CMK (cell line): ENCODE measurements around the gene TTLL11.
"Not testable (repeated sequence)": the region's sequence is repeated elsewhere in the genome, so short reads cannot be mapped to it uniquely, and the experiment has no call there.

Experiments
- DNase-seq: peaks from one replicate; pipeline ENCODE4 v3.0.0-alpha.2; 2010; ENCODE audit warnings: low read depth

TTLL11 gene

DNA sequence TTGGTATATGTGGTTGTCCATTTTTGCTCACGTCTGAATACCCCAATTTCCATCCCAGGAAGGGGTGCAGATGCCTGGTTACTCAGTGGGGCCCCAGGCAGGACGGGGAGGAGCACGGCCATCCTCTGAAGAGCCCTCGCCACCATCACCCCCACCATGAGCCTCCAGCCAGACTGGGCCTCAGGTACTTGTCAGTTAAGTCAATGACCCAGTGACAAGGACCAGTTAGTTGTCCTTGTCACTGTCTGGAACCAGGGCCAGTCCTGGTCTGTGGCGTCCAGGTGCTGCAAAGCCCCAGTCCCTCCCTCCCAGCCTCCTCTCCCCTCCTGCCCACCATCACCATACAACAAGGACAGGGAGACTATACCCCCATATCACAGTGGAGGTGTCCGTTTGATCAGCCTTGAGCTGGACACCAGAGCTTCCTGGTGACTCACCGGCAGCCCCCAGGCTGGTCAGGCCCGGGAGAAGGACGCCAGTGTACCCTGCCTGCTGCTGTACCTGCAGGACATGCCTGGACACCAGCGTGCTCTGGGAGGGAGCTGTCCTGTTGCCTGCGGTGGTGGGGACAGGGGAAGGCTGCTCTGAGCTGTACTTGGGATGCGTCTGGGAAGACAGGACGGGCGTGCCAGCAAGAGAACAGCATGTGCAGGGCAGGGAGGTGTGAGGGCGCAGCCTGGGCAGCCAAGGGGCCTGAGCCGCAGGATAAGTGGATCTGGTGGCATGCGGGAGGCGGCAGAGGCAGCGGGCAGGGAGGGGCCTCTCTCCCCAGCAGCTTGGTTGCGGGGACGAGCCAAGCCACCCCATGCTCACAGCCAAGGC is 32.6 kb upstream of the TTLL11 start:
- DNase-seq = no peak

DNA sequence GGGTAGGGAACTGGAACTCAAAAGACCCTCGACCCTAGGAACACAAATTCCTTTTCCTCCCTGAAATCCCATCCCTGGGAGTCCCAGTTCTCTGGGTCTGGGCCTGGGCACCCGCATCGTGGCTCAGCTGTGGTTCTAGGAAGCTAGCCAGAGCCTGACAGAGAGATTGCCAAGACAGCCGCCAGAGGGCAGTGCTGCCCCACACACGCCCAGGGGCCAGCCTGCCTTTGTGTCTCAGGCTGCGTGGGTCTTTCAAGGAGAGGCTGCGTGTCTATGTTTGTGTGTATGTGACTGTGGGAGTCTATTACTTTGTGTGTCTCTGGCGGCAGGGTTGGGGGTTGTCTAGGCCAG is 32.0 kb upstream of the TTLL11 start:
- DNase-seq = peak; percentile 49

DNA sequence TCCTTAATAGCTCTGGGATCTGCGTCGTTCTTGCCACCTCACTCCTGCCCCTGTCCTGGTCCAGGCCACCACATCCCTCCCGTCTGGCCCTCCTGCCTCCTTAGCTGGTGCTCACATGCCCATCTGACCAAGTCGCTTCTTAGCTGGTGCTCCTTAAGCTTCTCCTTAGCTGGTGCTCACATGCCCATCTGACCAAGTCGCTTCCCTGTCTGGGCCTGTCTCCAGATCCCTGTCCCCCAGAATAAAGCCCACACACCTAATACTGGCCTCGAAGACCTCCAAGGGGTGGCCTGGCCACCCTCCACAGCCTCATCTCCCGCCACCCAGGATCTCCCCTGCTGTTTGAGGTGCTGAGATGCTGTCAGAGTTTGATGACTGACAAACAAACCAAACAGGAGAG is 31.4 kb upstream of the TTLL11 start:
- DNase-seq = no peak

DNA sequence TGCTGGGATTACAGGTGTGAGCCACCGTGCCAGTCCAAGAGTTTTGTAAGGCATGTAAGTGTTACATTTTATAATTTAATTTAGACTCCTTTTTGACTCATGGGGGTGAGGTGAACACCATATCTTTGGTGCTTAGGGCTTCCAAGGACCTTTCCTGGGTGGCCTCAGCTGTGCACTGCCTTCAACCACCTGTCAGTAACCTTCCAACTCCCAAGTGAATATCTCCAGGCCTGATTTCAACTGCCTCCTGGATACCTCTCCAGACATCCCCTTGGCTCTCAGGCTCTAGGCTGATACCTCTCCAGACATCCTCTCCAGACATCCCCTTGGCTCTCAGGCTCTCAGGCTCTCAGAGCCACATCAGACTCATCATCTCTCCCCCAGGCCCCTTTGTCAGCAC is 30.9 kb upstream of the TTLL11 start:
- DNase-seq = no peak

DNA sequence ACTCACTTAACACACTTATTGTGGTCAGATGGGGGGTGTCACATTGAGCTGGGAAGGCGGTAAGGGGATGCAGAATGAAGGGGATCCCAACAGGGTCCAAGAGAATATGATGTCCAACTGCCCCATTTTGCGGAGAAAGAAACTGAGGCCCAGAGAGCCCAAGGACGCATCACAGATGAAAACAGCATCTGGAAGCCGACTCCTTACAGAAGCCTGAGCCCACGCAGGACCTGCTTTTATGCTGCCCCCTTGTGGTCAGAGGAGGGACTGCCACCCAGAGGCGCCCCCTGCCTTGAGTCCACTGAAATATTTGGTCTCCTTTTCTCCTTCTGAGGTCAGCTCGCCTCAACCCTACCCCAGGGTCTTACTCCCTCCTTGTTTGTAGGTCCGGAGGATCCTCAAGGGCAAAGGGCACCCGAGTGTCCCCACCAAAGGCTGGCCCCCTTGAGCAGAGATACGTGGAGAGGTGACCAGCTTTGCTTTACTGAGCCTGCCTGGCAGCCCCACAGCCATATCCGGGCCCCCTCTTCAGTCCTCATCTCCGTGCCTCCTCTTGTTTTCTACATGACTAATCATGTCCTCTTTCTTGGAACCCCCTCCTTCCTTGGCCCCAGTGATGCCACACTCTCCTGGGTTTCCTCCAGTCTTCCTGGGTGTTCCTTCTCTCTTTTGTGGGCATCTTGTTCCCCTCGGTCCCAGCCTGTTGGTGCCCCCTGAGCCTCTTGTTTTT is 30.0 kb upstream of the TTLL11 start:
- DNase-seq = peak; percentile 61

DNA sequence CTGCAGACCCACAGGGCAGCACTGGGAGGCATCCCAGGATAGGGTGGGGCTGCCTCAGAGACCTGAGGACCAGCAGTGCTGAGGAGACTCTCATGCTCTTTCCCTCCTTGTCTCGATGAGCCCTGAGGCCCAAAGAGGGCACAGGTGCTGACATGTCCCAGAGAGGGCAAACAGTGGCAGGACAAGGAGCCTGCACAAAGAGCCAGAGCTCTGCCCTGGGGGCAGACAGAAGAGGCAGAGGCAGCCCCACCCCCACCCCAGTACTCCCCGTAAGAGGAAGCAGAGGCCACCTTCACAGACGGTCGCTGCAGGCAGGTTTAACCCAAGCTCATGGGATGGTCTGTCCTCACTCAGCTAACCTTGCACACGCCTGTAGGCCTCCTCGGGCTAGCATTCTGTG is 29.4 kb upstream of the TTLL11 start:
- DNase-seq = no peak

DNA sequence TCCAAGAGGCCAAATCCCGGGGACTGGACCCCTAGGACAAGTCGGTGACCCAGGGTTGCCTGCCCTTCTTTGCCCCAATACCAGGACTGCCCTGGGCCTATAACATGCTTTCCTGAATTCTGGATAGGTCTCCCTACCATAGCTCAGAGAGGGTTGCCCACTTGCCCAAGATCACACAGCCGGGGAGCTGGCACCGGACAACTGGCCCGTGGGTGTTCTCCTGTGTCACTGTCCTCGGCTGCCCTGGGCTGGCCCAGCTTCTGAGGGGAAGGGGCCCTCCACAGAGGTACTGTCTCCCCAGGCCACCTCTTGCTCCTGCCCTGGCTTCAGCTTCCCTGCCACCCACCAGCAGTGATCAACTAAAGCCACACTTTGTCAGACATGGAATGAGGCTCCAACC is 28.8 kb upstream of the TTLL11 start:
- DNase-seq = no peak

DNA sequence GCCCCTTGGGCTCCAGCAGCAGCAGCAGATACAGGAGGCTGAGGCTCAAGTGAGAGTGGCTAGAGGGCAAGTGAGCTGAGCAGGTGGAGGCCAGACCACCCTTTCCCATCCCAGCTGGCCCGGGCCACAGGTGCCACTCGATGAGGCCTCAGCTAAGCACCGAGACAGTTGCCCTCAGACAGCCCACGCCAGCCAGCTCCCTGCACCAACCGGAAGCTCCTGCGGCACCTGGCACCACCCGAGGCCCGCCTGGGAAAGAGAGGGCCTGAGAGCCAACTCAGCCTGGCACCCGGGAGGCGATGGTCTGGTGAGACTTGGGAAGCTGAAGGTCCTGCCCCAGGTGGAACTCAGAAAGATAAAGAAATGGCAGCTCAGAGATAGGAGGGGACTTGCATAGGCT is 28.3 kb upstream of the TTLL11 start:
- DNase-seq = no peak

DNA sequence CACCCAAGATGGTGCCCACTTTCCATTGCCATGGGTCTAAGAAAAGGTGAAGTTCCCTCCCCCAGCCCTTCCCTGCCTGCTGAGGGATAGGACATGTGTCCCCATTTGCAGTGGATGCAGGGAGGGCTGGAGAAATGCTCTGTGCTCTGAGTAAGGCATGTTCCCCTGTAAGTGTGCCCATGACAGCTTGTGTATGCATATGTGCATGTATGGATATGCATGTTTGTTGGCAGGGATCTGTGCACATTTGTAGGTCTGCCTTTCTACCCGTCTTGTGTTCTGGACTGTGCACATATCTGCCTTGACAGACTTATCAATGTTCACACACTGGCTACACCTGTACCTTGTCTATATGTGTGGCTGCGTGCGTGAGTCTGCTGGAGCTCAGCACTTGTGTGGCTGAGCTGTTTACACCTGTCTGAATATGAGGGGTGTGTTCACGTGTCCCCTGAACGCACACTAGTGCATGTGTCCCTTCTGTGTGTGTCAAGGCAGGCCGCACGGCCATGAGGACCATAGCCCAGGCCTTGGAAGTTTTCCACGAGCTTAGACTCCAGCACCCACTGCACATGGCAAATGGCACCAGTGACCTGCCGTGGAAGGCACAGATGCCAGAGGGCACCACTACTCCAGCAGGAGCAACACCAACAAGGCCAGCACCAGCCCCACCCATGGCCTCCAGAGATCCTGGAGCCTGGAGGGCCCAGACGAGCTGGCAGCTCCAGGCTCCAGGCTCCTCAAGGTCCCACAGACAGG is 27.4 kb upstream of the TTLL11 start:
- no peak for DNase-seq

DNA sequence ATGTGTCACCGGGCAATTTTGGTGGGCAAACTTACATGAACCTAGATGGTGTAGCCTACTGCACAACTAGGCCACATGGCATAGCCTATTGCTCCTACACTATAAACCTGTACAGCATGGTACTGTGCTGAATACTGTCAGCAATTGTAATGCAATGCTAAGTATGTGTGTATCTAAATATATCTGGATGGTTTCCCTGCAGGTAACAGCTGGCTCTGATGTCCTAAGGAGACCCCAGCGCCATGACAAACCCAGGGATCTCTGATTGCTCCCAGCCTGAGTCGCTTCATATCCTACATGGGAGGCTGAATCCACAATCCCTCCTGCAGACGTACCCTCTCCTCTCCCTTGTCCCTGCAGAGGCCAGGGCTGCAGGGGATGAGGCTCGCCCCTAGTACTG is 26.6 kb upstream of the TTLL11 start:
- DNase-seq = no peak

DNA sequence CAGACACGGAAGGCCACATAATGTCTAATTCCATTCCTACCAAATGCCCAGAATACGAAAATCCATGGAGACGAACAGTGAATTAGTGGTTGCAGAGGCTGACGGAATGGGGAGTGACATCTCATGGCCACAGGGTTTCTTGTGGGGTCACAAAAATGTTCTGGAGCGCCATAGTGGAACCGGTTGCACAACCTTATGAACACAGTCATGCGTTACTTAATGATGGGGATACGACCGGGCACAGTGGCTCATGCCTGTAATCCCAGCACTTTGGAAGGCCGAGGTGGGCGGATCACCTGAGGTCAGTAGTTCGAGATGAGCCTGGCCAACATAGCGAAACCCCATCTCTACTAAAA is 26.0 kb upstream of the TTLL11 start:
- no peak for DNase-seq

DNA sequence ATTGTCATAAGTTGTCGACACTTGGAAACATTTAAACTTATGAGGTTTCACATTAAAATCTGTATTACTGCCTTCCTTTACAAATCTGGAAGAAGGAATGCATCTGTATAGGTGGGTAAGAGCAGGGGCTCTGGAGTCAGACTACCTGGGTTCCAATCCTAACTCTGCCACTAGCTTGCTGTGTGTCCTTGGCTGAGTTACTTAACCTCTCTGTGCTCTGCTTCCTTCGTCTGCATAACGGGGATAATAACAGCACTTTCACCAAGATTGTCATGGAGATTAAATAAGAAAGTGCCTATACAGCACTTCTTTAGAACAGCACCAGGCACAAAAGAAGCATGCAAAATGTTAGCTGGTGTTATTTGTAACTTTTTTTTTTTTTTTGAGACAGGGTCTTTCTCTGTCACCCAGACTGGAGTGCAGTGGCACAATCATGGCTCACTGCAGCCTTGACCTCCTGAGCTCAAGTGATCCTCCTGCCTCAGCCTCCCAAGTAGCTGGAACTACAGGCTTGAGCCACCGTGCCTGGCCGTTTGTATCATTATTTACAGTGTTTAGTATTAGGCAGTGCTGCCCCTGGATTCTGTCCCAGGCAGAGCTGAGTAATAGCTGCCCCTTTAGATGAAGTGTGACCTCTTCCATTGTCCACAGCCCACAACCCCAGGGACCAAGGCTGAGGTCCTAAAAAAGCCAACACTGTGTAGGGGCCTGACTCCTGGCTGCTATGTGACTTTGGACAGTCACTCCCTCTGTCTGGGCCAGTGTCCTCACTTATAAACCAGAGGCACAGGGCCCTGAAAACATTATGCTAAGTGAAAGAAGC is 25.4 kb upstream of the TTLL11 start:
- DNase-seq = no peak

DNA sequence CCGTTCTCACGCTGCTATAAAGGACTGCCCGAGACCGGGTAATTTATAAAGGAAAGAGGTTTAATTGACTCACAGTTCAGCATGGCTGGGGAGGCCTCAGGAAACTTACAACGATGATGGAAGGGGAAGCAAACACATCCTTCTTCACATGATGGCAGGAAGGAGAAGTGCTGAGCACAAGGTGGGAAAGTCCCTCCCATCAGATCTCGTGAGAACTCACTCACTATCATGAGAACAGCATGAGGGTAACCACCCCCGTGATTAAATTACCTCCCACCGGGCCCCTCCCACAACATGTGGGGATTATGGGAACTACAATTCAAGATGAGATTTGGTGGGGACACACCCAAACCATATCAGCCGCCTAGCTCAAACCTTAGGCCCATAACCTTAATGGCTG is 24.1 kb upstream of the TTLL11 start:
- not testable (repeated sequence) for DNase-seq

DNA sequence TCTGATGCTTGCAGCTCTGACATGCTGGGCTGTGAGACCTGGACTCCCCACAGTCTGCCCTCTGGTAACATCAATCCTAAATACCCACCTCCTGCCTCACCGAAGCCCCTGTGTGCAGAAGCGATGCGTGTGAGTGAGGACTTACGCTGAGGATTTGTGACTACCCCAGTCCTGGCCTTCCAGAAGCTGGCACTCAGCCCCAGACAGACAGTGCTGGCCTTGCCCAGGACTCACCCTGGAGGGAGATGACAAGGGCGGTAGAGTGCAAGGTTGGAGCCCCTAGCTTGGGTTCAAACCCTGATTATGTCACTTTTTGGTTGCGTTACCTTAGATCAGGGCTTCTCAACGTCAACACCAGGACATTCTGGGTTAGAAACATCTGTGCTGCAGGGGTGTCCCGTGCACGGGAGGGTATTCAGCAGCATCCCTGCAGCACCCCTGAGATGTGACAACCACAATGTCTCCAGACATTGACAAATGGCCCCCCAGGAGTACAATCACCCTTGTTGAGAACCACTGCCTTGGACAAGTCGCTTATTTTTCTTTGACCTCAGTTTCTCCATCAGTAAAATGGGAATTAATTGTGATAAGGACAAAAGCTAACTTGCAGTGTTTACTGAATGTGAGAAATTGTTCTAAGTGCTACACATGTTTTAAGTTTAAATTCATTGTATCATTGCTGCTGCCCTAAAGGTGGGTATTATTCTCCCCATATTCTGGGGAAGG is 23.5 kb upstream of the TTLL11 start:
- DNase-seq = no peak

DNA sequence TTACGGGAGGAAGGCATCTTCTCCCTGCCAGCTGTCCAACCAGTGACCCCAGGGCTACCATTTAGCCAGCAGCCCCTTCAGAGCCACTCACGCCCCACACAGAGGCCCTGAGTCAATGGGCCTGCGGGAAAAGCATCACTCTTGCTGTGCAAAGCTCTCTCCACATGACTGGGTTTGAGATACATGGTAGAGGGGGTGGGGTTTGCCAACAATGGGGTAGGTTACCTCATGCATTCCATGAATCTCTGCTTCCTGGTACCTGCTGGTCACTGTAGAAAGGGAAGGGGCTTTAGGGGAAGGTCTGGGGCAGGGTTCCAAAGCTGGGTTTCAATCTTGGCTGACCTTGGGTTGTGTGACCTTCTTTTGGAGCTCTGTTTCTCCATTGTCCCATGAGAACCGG is 22.9 kb upstream of the TTLL11 start:
- no peak for DNase-seq

DNA sequence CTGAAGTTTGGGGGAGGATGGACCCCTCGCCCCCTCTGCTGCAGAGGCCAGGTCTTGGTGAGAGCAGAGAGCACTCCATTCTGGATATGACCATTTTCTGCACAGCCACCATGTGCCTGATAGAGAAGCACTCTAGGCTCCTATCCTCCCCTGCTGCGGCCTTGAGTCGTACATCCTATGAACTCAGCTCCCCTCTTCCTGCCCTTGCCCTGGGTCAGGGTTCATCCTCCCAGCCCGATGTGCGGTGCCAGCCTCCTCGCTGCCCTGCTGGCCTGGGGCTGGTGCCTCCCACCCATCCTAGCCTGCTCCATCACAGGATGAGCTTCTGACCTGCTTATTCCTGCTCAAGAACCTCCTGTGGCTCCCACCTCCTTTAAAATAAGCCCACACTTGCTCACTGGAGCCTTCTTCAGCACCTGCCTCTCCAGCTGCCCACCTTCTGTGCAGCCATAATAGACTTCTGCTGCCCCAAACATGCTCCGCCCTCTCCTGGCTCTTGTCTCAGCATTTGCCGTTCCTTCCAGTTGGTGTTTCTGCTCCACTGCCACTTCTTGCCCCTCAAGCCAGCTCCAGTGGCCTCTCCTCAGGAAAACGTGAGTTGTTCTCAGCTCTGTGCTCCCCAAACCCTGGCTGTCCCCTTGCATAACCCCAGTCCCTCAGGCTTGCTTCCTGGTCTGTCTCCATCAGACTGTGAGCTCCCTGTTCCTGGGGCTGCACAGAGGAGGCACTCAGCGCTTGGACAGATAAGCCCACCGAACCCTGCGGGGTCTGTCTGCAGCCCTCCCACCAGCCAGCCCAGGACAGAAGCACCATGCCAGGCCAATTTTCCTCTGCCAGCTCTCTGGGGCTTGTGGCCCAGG is 22.3 kb upstream of the TTLL11 start:
- no peak for DNase-seq

DNA sequence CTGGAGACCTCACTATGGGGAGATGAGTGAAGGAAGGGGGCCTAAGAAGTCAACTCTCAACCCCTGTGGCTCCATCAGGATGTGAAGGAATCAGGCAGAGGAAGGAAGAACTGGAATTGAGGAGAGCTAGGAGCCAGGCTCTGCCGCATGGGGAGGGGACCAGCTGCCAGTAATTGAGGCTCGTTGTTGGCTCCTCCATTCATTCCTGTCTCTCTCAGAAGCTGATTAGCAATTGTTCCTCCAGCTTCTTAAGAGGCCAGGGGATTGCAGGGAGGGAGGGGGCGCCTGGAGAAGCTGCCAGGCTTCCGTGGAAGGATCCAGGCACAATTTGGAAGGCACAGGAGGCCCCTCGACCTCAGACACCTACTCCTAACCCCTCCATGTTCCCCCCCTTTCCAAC is 20.5 kb upstream of the TTLL11 start:
- DNase-seq = no peak

DNA sequence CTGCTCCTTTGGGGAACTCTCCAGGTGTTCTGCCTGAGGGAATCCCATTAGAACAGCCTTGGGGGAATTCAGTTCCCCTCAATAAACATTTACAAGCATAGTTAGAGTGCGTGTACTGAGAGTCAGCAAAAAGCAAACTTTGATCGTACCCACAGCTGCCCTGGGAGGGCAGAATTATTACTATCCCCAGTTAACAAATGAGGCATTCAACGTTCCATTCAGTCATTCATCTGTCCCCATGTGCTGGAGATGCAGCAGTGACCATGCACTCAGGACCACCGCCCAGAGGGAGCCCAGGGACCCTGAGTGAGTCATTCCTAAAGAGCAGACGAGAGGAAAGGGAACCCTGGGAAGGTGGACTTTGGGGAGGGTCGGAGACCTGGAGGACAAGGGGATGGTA is 19.1 kb upstream of the TTLL11 start:
- DNase-seq = no peak

DNA sequence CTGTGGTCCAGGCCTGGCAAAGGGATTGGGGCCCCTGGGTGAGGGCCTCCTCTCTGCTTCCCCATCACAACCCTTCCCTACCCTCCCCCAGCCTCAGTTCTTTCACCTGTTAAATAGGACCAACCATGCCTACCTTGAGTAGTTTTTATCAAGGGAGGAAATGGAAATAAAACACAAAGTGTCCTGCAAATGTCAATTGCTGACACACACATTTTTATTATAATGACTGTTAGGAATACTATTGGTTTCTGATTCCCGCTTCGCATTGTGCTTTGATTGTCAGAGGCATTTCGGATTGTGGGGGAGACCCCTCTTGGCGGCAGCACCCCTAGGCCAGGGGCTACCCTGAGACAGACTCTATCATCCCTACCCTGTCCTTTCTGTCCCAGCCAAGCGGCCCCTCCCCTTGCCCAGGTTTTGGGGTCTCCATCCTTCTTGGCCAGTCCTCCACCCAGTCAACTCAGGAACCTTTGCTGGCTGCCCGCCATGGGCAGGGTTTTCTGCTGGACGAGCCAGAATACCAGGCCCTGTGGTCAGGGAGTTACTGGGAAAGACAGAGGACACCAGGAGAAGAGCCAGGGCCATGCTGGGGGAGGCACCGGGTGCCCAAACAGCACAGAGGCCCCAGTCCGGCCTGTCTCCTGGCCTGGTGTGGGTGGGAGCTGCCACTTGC is 18.4 kb upstream of the TTLL11 start:
- no peak for DNase-seq
